Neutrophil (primary cell): ENCODE data around the gene DDC.

Experiments
- H3K27ac ChIP-seq: fragments of 200-600 bp; sonication (generic); 2 replicates; pipeline ENCODE4 v1.5.1; 2016; ENCODE audit warnings: mild to moderate bottlenecking, moderate library complexity
- H3K27me3 ChIP-seq: fragments of 200-600 bp; sonication (generic); 2 replicates; pipeline ENCODE4 v1.6.0; 2016; ENCODE audit warnings: mild to moderate bottlenecking
- H3K36me3 ChIP-seq: fragments of 200-600 bp; sonication (generic); 2 replicates; pipeline ENCODE4 v1.5.1; 2017
- H3K4me1 ChIP-seq, 2 experiments: fragments of 200-600 bp in 1 of 2; sonication (generic) in 1 of 2; 1 replicate in 1 of 2; 2 replicates in 1 of 2; pipeline versions ENCODE4 v1.5.1 to v1.6.1; 2013 to 2016; ENCODE audit warnings: low read depth in 1 of 2, low read length in 1 of 2, mild to moderate bottlenecking in 1 of 2, moderate library complexity in 1 of 2; ENCODE audit not compliant: control insufficient read depth in 1 of 2, insufficient read depth in 1 of 2
- H3K4me3 ChIP-seq, 2 experiments: fragments of 200-600 bp in 1 of 2; sonication (generic) in 1 of 2; 1 replicate in 1 of 2; 2 replicates in 1 of 2; pipeline ENCODE4 v1.5.1; 2013 to 2016; ENCODE audit warnings: low read depth in 1 of 2, low read length in 1 of 2, mild to moderate bottlenecking in 1 of 2, moderate library complexity in 1 of 2
- H3K9me3 ChIP-seq: fragments of 200-600 bp; sonication (generic); 2 replicates; pipeline ENCODE4 v1.5.1; 2016
- TF ChIP-seq, protein P1 (sequence below): fragments of 200-600 bp; sonication (generic); IDR thresholded peaks from 2 replicates; pipeline ENCODE4 v1.5.1; 2016; ENCODE audit warnings: antibody characterized with exemption

Gene DDC

DNA sequence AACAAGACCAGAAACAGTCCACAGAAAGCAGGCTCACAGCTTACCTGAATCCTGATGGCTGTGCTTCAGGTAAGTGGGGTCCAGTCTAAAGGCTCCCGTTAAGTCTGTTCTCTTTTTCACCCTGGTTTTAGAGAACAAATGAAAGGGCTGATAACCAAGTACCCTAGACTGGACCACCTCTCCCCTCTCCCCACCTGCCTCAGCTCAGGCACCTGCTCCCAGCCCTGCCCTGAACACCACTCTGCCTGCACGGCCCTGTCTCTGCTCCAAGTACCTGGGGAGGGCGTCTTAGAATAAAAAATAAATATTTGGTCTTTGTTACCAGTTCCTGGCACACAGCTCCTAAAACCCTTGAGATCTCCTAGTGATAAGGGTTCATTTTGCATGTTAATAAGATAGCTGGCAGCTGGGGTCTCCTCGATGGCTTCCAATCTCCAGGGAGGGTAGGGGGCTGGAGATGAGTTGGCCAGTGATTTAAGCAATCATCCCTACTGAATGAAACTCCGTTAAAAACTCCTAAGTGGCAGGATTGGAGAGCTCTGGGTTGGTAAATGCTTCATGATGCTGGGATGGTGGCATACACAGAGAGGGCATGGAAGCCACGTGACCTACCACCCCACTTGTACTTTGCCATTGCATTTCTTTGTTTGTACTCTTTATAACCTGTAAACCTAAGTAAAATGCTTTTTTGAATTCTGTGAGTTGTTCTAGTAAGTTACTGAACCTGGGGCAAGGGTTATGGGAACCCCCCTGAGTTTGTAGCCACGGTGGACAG, 85.3 kb downstream of the DDC start:
- H3K27ac ChIP-seq: no peak overlapping the region
- H3K9me3 ChIP-seq: no peaks in the 10 kb centered on the region
- no peaks in the 10 kb centered on the region for H3K27me3 ChIP-seq
- no peaks in the 10 kb centered on the region for H3K36me3 ChIP-seq
- H3K4me3 ChIP-seq: no peak overlapping the region
- TF ChIP-seq, protein P1, sequence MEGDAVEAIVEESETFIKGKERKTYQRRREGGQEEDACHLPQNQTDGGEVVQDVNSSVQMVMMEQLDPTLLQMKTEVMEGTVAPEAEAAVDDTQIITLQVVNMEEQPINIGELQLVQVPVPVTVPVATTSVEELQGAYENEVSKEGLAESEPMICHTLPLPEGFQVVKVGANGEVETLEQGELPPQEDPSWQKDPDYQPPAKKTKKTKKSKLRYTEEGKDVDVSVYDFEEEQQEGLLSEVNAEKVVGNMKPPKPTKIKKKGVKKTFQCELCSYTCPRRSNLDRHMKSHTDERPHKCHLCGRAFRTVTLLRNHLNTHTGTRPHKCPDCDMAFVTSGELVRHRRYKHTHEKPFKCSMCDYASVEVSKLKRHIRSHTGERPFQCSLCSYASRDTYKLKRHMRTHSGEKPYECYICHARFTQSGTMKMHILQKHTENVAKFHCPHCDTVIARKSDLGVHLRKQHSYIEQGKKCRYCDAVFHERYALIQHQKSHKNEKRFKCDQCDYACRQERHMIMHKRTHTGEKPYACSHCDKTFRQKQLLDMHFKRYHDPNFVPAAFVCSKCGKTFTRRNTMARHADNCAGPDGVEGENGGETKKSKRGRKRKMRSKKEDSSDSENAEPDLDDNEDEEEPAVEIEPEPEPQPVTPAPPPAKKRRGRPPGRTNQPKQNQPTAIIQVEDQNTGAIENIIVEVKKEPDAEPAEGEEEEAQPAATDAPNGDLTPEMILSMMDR: no peak
- H3K4me1 ChIP-seq: no peaks in the 10 kb centered on the region

- no peak overlapping the region for H3K27ac ChIP-seq
- no peaks in the 10 kb centered on the region for H3K27me3 ChIP-seq
- H3K9me3 ChIP-seq: no peaks in the 10 kb centered on the region
- TF ChIP-seq, protein P1: no peak
- H3K4me3 ChIP-seq: no peak overlapping the region
- no peaks in the 10 kb centered on the region for H3K4me1 ChIP-seq
- H3K36me3 ChIP-seq: no peaks in the 10 kb centered on the region
Observed at GRCh38 chr7:50477640-50478039, 87.6 kb downstream of the DDC start.

DNA sequence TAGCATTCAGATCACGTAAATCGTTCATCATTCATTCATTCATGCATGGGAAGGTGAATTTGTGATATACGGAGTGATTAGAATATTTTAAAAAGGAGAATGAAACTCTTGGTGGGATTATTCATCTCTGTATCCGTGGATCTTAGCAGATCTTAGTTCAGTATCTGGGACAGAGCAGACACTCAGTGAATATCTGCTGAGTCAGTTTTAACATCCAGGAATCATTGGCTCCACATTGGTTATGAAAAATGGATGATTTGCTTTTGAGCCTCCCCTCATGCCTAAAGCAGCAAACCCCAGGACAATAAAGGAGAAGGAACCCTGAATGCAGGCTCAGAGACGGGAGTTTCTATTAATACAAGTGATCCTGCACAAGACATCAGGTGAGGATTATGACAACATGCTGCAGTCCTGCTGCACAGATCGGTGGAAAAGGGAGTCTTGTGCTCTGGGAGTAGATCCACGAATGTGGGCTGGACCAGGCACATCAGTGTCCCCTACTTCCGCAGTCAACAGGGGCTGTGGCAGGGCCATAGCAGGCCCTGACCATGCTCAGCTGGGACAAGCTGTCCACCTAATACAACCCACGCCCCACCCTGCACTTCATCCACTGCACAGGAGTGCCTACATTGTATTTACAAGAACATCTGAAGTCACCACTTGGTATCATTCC, 88.1 kb downstream of the DDC start:
- Histone ChIP-seq H3K27ac (no peak overlapping the region), H3K36me3 (no peaks in the 10 kb centered on the region), H3K9me3 (no peaks in the 10 kb centered on the region), H3K27me3 (no peaks in the 10 kb centered on the region), H3K4me1 (no peaks in the 10 kb centered on the region), H3K4me3 (no peak overlapping the region)
- TF ChIP-seq, protein P1: no peak

DNA sequence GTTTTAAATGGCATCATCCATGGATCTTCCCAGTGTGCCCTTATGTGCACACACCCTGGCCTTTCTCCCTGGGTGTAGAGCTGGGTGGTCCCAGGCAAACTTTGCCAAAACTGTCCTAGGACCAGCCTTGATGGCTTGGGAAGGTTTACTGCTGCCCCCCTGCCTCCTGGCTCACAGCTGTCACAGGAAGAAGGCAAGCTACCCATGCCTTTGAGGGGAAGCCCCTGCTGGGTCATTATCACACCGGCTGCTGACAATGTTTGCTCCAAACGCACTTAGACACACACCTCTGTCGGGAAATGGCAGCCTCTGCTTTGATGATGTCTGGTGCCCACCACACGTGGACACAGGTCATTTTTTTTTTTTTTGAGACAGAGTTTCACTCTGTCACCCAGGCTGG, 89.9 kb downstream of the DDC start:
- H3K4me1 ChIP-seq: no peaks in the 10 kb centered on the region
- H3K27me3 ChIP-seq: no peaks in the 10 kb centered on the region
- no peak overlapping the region for H3K27ac ChIP-seq
- TF ChIP-seq, protein P1: no peak
- H3K9me3 ChIP-seq: no peaks in the 10 kb centered on the region
- H3K4me3 ChIP-seq: no peak overlapping the region
- H3K36me3 ChIP-seq: no peaks in the 10 kb centered on the region

DNA sequence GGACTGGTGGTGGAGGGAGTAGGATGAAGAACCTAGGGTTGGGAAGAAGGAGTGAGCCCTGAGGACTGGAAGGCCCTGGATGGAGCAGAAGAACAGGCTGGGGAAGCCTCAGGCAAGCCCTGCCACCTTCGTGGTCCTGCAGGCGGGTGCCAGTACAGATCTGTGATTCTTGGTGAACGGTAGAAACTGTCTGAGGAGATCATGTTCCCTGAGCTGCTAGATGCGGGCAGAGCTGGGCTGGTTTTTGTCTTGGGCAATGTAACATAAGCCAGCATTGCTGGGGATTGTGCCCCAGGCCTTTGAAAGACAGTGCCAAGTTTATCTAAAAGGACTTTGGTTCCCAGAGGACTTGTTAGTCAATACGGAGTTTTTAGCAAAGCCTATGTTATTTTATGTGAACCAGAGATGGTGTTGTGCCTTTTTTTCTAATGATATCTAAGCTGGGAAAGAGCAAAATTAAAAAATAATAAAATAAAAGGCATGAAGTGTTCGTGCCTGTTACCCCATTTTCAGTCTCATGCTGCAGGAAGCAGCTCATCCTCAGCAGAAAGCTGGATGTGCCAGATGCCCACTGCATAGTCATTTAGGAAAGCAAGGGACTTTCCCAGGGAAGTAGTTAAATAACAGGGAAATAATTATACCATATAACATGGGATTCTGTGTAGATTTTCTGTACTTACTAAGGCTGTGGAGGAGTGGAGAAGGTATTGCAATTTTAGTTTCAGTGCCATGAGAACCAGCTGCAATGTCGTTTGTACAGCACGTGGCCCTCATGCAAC, 90.6 kb downstream of the DDC start:
- Histone ChIP-seq H3K27ac (no peak overlapping the region), H3K4me3 (no peak overlapping the region), H3K4me1 (no peaks in the 10 kb centered on the region), H3K9me3 (no peaks in the 10 kb centered on the region), H3K27me3 (no peaks in the 10 kb centered on the region), H3K36me3 (no peaks in the 10 kb centered on the region)
- TF ChIP-seq, protein P1: no peak
